ENCODE results near the gene TRIM47.

DNA sequence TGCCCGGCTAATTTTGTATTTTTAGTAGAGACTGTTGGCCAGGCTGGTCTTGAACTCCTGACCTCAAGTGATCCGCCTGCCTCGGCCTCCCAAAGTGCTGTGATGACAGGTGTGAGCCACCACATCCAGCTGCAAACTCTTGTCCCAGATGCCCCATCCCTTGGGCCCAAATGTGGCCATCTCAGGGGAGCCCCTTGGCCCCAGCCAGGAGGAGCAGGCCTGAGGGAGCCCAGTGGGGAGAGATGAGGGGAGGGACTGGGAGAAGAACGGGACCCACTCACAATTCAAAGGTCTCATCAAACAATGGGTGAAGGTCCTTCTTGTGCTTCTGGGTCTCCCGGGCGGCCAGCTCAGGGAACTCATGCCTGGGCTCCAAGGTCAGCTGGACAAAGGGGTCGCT lies 48.6 kb downstream of the TRIM47 start:
- TF ChIP-seq EZH2 (IDR thresholded peaks at IDR 0.05; ENCODE audit: borderline replicate concordance), result no peak
- TF ChIP-seq, protein P1, sequence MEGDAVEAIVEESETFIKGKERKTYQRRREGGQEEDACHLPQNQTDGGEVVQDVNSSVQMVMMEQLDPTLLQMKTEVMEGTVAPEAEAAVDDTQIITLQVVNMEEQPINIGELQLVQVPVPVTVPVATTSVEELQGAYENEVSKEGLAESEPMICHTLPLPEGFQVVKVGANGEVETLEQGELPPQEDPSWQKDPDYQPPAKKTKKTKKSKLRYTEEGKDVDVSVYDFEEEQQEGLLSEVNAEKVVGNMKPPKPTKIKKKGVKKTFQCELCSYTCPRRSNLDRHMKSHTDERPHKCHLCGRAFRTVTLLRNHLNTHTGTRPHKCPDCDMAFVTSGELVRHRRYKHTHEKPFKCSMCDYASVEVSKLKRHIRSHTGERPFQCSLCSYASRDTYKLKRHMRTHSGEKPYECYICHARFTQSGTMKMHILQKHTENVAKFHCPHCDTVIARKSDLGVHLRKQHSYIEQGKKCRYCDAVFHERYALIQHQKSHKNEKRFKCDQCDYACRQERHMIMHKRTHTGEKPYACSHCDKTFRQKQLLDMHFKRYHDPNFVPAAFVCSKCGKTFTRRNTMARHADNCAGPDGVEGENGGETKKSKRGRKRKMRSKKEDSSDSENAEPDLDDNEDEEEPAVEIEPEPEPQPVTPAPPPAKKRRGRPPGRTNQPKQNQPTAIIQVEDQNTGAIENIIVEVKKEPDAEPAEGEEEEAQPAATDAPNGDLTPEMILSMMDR (IDR thresholded peaks at IDR 0.05; ENCODE audit: poor library complexity), result no peak

Measured in hepatocyte (in vitro differentiated cells).